COLO829 (cell line): ENCODE measurements around the gene EARS2.
"Not testable (repeated sequence)": the region's sequence is repeated elsewhere in the genome, so short reads cannot be mapped to it uniquely, and the experiment has no call there.

ENCODE experiments used
- DNase-seq: peaks from one replicate; pipeline ENCODE4 v3.0.0; 2012; ENCODE audit warnings: low spot score

The EARS2 gene

GRCh38 chr16:23505671-23506605 lies 51.2 kb downstream of the EARS2 start:
- DNase-seq, result no peak

- DNase-seq, result no peak
These were observed 51.9 kb downstream of the EARS2 start for GRCh38 chr16:23505180-23505665.

- peak; percentile 52 for DNase-seq
These were observed 52.5 kb downstream of the EARS2 start for GRCh38 chr16:23504453-23505179.

GRCh38 chr16:23504076-23504452 lies 53.1 kb downstream of the EARS2 start:
- no peak for DNase-seq

GRCh38 chr16:23502466-23502865 lies 54.7 kb downstream of the EARS2 start:
- DNase-seq, result no peak

- no peak for DNase-seq
These were observed 55.9 kb downstream of the EARS2 start for GRCh38 chr16:23501291-23501690.

GRCh38 chr16:23500862-23501225 lies 56.3 kb downstream of the EARS2 start:
- no peak for DNase-seq

- DNase-seq, result no peak
These were observed 56.8 kb downstream of the EARS2 start for GRCh38 chr16:23500212-23500861.

- no peak for DNase-seq
These were observed 57.3 kb downstream of the EARS2 start for GRCh38 chr16:23499801-23500200.

- no peak for DNase-seq
These were observed 58.3 kb downstream of the EARS2 start for GRCh38 chr16:23498863-23499262.

- DNase-seq, result no peak
These were observed 59.6 kb downstream of the EARS2 start for GRCh38 chr16:23497543-23497868.

GRCh38 chr16:23496821-23497542 lies 60.2 kb downstream of the EARS2 start:
- DNase-seq, result peak; percentile 88

GRCh38 chr16:23495671-23496070 lies 61.5 kb downstream of the EARS2 start:
- DNase-seq, result no peak

- no peak for DNase-seq
These were observed 63.0 kb downstream of the EARS2 start for GRCh38 chr16:23494188-23494587.

GRCh38 chr16:23491490-23492391 lies 65.4 kb downstream of the EARS2 start:
- DNase-seq, result no peak

- no peak for DNase-seq
These were observed 70.7 kb downstream of the EARS2 start for GRCh38 chr16:23486480-23486879.

GRCh38 chr16:23485841-23486240 lies 71.3 kb downstream of the EARS2 start:
- DNase-seq, result no peak

- no peak for DNase-seq
These were observed 71.9 kb downstream of the EARS2 start for GRCh38 chr16:23485257-23485614.

GRCh38 chr16:23484510-23485256 lies 72.5 kb downstream of the EARS2 start:
- no peak for DNase-seq

GRCh38 chr16:23483492-23483891 lies 73.7 kb downstream of the EARS2 start:
- not testable (repeated sequence) for DNase-seq
